A204.1 (cell line): Measurements from ENCODE around the gene SLC37A3.
"Not testable (repeated sequence)": the region's sequence is repeated elsewhere in the genome, so short reads cannot be mapped to it uniquely, and the experiment has no call there.

Experiments
- FAIRE-seq: peaks from 2 replicates; lab custom pipeline; 2012; peaks lifted over from hg19 to GRCh38; lab: Jason Lieb, UNC

Gene SLC37A3

DNA sequence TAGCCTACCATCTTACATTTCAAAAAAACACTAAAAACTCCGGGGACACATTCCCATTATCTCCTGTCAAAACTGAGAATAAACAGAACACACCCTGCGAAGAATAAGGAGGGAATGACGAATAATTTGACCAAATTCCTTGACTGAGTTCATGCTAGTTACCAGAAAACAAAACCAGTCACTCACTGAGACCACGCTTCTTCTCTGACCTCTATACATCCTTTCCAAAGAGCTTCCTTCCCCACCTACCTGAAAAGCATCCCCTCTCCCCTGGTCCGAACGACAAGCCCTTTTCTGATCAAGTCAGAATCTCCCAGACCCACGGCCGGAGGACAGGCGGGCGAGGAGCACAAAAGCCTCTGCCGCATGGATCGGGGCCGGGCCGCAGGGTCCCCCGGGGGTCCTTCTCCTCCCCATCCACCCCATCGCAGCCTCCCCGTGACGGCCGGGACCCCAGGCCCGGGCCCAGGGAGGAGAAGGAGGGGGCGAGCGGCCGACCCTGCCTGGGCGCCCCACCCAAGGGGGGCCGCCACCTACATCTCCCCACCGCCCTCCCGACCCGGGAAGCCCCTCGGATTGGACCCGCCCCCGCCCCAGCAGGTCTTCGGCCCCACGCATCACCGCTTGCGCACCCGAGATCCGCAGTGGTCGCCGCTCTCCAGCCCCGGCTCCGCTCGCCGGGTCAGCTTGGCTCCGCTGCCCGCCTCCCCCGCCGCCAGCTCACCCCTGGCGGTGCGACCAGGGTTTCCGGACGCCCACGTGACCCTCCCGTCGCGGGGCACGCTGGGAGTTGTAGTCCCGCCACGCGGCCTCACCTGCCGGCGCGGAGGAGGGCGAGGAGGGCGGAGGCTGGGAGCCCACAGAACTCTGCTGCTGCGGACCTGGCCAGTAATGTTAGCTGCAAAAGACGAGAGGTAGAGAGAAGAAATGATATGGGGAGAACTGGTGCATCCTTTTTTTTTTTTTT lies at the start of gene SLC37A3:
Gene SLC37A3, minus strand, starts transcription at position 747 of the 967 bp plus-strand sequence. CDS start 16,004 bp downstream, outside the sequence.
- FAIRE-seq = no peak

- no peak for FAIRE-seq
These were observed 49.5 kb upstream of the SLC37A3 start for GRCh38 chr7:140447841-140448240.

DNA sequence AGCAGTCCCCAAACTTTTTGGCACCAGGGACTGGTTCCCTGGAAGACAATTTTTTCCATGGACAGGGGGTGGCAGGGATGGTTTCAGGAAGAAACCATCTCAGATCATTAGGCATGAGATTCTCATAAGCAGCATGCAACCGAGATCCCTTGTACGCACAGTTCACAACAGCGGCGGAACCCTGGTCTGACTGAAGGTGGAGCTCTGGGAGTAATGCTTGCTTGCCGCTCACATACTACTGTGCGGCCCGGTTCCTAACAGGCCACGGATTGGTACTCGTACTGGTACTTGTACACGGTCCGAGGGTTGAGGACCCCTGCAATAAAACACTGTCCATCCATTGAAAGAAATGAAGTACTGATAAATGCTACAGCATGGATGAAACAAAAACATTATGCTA lies 48.1 kb upstream of the SLC37A3 start:
- FAIRE-seq = no peak

GRCh38 chr7:140441519-140441918 lies 43.2 kb upstream of the SLC37A3 start:
- no peak for FAIRE-seq

DNA sequence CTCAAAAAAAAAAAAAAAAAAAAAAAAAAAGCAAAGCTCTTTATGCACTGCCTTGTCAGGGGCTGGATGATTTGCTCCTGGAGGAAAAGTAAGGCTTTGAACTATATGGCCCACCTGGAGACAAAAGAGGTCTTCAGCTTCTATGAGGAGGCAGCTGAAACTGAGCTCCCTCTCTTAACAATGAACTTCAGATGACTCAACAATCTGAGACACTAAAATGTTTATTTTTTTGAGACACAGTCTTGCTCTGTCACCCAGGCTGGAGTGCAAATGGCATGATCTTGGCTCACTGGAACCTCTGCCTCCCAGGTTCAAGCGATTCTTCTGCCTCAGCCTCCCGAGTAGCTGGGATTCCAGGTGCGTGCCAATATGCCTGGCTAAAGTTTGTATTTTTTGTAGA lies 42.3 kb upstream of the SLC37A3 start:
- FAIRE-seq = no peak

DNA sequence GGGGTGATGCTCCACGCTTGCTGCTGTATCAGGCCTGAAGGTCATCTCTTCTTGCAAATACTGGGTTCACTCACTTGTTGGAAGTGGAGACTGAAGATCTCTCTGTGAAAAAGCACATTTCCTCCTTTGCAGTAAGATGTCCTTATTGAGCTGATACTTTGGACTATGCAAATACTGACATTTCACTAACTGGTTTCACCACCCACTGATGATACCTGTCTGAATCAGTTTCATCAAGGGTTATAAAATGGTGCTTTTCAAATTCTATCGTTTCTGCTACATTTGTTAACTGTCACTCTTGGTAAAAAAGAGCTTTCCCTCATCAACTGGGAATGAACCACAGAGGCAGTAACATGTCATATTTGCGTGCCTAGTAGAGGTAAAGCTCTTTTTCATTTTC lies 41.0 kb upstream of the SLC37A3 start:
- no peak for FAIRE-seq

DNA sequence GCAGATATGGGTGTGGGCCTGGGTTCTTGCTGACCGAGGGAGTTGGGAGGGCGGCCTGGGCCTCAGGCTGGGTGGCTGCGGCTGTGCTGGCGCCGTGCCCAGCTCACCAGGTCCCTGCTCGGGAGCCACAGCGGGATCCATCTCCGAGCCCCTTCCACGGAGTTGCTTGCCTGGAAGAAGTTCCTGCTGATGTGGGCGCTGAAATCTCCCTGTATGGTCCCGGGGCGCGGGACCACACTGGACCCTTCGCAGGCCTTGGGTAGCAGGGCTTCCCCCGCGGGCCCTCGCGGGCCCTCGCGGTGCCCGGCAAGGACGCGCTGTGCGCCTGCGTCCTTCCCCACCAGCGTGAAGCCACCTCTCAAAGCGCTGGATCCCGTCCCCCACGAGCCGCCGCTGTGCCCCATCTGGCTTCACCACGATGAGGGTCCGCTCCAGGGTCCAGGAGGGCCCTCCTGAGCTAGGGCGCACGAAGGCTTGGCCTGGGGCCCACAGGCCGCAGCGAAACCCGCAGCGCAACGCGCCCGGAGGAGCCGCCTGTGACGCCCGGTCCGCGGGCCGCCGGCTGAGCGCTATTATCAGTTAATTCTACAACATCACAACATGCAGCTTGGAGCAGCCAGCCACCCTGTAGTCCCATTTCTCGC lies 37.0 kb upstream of the SLC37A3 start:
- no peak for FAIRE-seq

- no peak for FAIRE-seq
These were observed 35.1 kb upstream of the SLC37A3 start for GRCh38 chr7:140433396-140433795.

DNA sequence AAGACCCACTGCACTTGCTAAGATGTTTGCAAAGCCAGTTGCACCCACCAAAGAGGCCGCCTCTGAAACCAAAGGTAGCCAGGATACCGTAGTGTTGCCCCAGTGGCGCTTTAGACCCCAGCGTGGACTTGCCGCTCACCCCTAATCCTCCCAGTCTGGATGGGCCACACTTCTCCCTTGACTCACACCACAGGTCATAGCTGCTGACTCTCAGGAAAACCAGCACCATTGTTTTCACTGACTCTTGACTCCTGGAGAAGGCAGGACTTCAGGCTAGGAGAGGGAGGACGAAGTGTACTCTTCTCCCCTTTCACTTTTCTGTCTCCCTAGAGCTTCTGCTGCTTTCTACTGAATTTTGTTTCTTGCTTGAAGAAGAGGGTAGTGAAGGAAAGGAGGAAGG lies 27.8 kb upstream of the SLC37A3 start:
- no peak for FAIRE-seq

GRCh38 chr7:140425718-140426117 lies 27.4 kb upstream of the SLC37A3 start:
- FAIRE-seq = no peak

DNA sequence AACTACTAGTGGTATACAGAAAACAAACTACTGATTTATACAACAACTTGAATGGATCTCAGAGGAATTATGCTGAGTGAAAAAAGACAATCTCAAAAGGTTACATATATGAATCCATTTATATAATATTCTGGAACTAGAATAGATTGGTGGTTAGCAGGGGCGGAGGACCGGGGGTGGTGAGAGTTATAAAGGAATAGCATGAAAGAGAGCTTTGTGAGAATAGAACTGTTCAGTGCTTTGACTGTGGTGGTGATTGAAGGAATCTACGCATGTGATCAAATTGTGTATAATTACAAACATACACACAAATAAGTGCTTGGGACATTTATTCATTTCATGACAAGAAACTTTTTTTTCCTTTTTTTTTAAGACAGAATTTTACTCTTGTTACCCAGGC lies 25.2 kb upstream of the SLC37A3 start:
- FAIRE-seq = no peak

DNA sequence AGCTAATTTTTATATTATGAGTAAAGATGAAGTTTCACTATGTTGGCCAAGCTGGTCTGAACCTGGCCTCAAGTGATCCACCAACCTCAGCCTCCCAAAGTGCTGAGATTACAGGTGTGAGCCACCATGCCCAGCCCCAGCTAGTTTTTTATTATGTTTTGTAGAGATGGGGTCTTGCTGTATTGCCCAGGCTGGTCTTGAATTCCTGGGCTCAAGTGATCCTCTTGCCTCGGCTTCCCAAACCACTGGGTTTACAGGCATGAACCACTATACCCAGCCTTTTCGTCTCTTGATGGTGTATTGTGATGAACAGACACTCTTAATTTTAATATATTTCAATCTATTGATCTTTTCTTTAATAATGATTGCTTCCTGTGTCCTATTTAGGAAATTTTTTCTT lies 23.2 kb upstream of the SLC37A3 start:
- no peak for FAIRE-seq

DNA sequence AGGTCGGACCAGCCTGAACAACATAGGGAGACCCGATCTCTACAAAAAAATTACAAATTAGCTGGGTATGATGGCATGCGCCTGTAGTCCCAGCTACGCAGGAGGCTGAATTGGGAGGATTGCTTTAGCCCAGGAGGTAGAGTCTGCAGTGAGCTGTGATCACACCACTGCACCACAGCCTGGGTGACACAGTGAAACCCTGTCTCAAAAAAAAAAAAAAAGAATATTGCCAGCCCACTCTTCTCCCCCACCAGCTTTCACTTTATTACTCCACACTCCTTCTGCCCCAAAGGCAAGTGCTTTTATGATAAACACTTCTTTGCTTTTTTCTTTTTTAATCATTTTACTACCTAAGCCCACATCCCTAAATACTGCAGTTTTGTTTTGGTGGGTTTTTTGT lies 20.3 kb upstream of the SLC37A3 start:
- no peak for FAIRE-seq

GRCh38 chr7:140418156-140418472 lies 19.8 kb upstream of the SLC37A3 start:
- not testable (repeated sequence) for FAIRE-seq

DNA sequence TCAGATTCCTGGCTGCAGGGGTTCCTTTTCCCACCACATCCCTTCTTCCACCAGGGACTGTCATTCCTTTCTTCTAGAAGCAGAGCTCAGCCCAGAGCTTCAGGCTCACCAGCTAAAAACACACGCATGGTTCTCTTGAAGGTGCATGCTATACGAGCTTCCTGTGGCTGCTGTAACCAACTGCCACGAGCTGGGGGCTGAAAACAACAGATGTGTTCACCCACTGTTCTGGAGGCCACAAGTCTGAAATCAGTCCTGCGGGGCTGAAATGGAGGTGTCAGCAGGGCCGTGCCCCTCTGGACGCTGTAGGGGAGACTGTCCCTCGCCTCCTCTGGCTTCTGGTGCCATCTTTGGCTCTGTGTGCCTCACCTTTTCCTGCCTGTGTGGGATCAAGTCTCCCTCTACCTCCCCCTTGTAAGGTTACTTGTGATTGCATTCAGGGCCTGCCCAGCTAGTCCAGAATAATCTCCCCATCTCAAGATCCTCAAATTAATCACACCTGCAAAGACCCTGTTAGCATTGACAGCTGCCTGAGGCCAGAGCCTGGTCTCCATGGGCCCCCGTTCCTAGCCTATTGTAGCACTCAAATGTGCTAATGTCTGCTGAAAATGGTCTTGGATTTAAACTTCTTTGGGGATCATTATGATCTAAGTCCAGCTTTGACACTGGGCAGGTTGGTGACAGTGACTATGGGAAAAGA lies 19.3 kb upstream of the SLC37A3 start:
- FAIRE-seq = no peak

- FAIRE-seq = no peak
These were observed 18.2 kb upstream of the SLC37A3 start for GRCh38 chr7:140416560-140416959.

- not testable (repeated sequence) for FAIRE-seq
These were observed 17.5 kb upstream of the SLC37A3 start for GRCh38 chr7:140415816-140416215.

DNA sequence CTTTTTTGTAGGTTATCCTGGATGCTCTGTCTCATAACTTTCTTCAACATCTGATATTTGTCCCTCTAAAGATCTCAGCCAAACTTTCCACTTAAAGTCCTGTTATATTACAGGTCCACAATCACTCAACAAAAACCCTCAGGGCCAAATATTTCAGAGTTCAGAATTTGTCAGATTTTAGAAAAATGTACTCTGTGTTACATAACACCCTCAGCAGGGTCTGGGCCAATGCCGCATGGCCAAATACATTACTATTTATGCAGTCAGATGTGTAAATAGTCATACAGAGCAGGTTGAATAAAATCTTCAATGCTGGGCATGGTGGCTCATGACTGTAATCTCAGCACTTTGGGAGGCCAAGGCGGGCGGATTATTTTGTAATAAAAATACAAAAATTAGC lies 17.0 kb upstream of the SLC37A3 start:
- no peak for FAIRE-seq

DNA sequence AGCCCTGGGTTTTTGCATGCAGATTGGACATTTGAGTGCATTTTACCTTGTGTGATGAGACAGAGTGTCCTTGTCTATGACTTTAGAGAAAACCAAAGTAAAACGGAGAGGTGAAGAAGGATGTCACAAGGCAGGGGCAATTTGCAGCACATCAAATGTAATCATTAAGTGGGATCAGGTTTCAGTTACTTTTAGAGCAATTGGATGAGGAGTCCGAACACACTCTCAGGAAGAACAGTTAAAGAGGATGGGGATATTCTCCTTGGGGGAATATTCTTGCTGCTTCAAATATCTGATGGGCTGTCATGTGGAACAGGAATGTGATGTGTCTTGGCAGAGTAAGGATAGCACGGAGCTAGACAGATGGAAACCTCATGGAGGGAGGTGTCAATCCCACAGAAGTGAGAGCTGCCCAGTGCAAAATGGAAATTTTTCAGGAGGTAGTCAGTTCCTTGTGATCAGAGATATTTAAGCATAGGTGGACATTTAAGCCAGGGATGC lies 6.3 kb upstream of the SLC37A3 start:
- no peak for FAIRE-seq

DNA sequence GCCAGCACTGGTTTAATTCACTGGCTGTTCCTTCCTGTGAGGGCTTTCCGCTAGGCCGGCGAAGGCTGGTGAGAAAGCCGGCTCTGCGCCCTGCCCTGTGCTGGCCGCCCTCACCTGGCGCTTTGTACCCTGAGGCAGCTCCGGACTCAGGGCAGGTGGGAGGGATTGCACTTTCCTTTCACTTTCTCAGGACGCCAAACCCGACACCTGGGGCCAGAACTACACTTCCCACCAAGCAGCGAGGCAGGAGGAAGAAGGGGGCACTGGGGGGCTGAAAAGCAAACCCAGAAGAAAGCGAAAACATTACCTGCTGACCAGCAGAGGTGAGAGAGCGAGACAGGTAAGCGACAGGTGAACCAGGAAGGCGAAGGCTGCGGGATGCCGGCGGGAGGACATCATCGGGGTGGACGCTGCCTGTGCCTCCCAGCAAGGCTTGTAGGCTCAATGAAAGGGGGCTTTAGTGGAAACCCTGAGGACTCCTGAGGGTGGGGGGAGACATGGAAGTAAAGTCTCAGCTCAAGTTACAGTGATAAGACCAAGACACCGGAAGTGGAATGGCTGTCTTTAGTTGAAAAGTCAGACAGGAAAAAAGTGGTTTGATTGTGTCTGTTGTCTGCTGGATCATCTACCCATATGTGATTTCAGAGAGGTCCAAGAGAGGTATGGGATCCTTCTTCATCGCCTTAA lies 5.7 kb upstream of the SLC37A3 start, which contains the start of gene RAB19:
Gene RAB19, plus strand, starts transcription at position 181 of the 687 bp plus-strand sequence. CDS start 3,589 bp downstream, outside the sequence.
- FAIRE-seq = no peak

- FAIRE-seq = no peak
These were observed 4.0 kb upstream of the SLC37A3 start for GRCh38 chr7:140402178-140402835.

DNA sequence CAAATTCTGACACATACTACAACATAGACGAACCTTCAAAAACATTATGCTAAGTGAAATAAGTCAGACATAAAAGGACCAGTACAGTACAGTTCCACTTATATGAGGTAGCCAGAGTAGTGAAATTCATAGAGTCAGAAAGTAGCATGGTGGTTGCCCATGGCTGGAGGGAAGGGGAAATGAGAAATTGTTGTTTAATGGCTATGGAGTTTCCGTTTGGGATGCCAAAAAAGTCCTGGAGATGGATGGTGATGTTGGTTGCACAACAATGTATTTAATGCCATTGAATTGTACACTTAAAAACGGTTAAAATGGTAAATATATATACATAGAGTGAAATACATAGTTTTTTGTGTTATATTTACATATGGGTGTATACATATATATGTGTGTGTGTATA lies 2.1 kb upstream of the SLC37A3 start:
- no peak for FAIRE-seq
